SK-N-SH (cell line): ENCODE measurements around the gene MTTP. TPM values are rescaled to one million over a fixed set of nuclear protein-coding genes. Genes with fewer than 3 reads are reported as not detected.

ENCODE experiments used
- CTCF ChIA-PET: fragments of 300-600, 350-600 bp; formaldehyde crosslinking; extraction: SDS; loops from one replicate; lab custom pipeline; 2021; lab: Yijun Ruan, JAX
- POLR2A ChIA-PET: fragments of 350-600 bp; sonication (Branson Sonifier 250); formaldehyde crosslinking; extraction: SDS; loops from one replicate; lab custom pipeline; 2020; ENCODE audit warnings: antibody characterized with exemption, inconsistent platforms; lab: Yijun Ruan, JAX
- DNase-seq: peaks from one replicate; pipeline ENCODE4 v3.0.0; 2012
- H2AFZ ChIP-seq: fragments of 200-600 bp; sonication (generic); 2 replicates; pipeline ENCODE4 v1.8.1; 2016; ENCODE audit warnings: antibody characterized with exemption, mild to moderate bottlenecking, low read depth
- H3F3A ChIP-seq: fragments of 200-600 bp; sonication (generic); replicated peaks from 2 replicates; pipeline ENCODE3; 2016; ENCODE audit warnings: antibody characterized with exemption, mild to moderate bottlenecking; ENCODE audit not compliant: insufficient read depth
- H3K27ac ChIP-seq, 2 experiments: fragments of 200-500 bp in 1 of 2; fragments of 200-600 bp in 1 of 2; sonication (Bioruptor generic) in 1 of 2; sonication (generic), shearing (Covaris generic) in 1 of 2; 2 replicates each; pipeline versions ENCODE4 v1.5.1 to v1.6.1; 2014 to 2016; ENCODE audit warnings: low read depth in 2 of 2, inconsistent platforms in 1 of 2, low read length in 1 of 2, mild to moderate bottlenecking in 1 of 2, mixed read lengths in 1 of 2
- H3K27me3 ChIP-seq: fragments of 200-600 bp; sonication (generic), shearing (Covaris generic); 2 replicates; pipeline ENCODE4 v1.6.1; 2016; ENCODE audit warnings: mixed run types; ENCODE audit not compliant: insufficient read depth
- H3K36me3 ChIP-seq, 2 experiments: fragments of 200-500 bp in 1 of 2; fragments of 200-600 bp in 1 of 2; sonication (Bioruptor generic) in 1 of 2; sonication (generic) in 1 of 2; replicated peaks in 1 of 2; 2 replicates each; pipeline versions ENCODE3 to v1.5.1; 2014 to 2016; ENCODE audit warnings: low read length in 1 of 2, mild to moderate bottlenecking in 1 of 2; ENCODE audit not compliant: insufficient read depth in 2 of 2, control insufficient read depth in 1 of 2
- H3K4me1 ChIP-seq, 2 experiments: fragments of 200-500 bp in 1 of 2; fragments of 200-600 bp in 1 of 2; sonication (Bioruptor generic) in 1 of 2; sonication (generic), shearing (Covaris generic) in 1 of 2; 2 replicates each; pipeline versions ENCODE4 v1.5.1 to v1.6.1; 2014 to 2016; ENCODE audit warnings: low read depth in 1 of 2, low read length in 1 of 2, mixed run types in 1 of 2; ENCODE audit not compliant: insufficient read depth in 2 of 2, control insufficient read depth in 1 of 2
- H3K4me2 ChIP-seq: fragments of 200-600 bp; sonication (generic), shearing (Covaris generic); 2 replicates; pipeline ENCODE4 v1.6.1; 2017; ENCODE audit warnings: mixed run types
- H3K4me3 ChIP-seq, 2 experiments: fragments of 200-500 bp in 1 of 2; fragments of 200-600 bp in 1 of 2; sonication (Bioruptor generic) in 1 of 2; sonication (generic), shearing (Covaris generic) in 1 of 2; 2 replicates each; pipeline versions ENCODE4 v1.5.1 to v1.8.1; 2014 to 2016; ENCODE audit warnings: low read depth in 2 of 2, inconsistent platforms in 1 of 2, low read length in 1 of 2, mild to moderate bottlenecking in 1 of 2, mixed read lengths in 1 of 2, moderate library complexity in 1 of 2
- H3K79me2 ChIP-seq: fragments of 200-600 bp; sonication (generic); 2 replicates; pipeline ENCODE4 v1.8.1; 2017; ENCODE audit warnings: mild to moderate bottlenecking; ENCODE audit not compliant: insufficient read depth
- H3K9ac ChIP-seq: fragments of 200-600 bp; sonication (generic); 2 replicates; pipeline ENCODE4 v1.6.1; 2017; ENCODE audit warnings: mixed run types
- H3K9me2 ChIP-seq: fragments of 200-600 bp; sonication (generic); 2 replicates; pipeline ENCODE4 v1.6.1; 2017; ENCODE audit warnings: mixed run types
- H3K9me3 ChIP-seq: fragments of 200-600 bp; sonication (generic); 2 replicates; pipeline ENCODE4 v1.6.1; 2017; ENCODE audit warnings: mixed run types, mild to moderate bottlenecking, moderate library complexity
- H4K20me1 ChIP-seq: fragments of 200-600 bp; sonication (generic); 2 replicates; pipeline ENCODE4 v1.6.1; 2017; ENCODE audit warnings: mild to moderate bottlenecking, mixed run types; ENCODE audit not compliant: insufficient read depth
- CTCF ChIP-seq: fragments of 200-600 bp; sonication (generic); IDR thresholded peaks from 2 replicates; pipeline ENCODE4 v1.6.1; 2017; ENCODE audit warnings: antibody characterized with exemption, mild to moderate bottlenecking, moderate library complexity
- ELF1 ChIP-seq: IDR thresholded peaks from 2 replicates; pipeline ENCODE4 v1.4.0; 2012
- EZH2phosphoT487 ChIP-seq: fragments of 200-600 bp; sonication (generic); IDR thresholded peaks from 2 replicates; pipeline ENCODE4 v1.6.1; 2017; ENCODE audit warnings: low read depth, mixed run types, mild to moderate bottlenecking, antibody characterized with exemption, moderate library complexity, borderline replicate concordance
- FOXM1 ChIP-seq: IDR thresholded peaks from 2 replicates; pipeline ENCODE4 v1.4.0; 2012; ENCODE audit warnings: low read depth, mild to moderate bottlenecking
- GATA2 ChIP-seq: sonication (generic); formaldehyde crosslinking; IDR thresholded peaks from 2 replicates; pipeline ENCODE4 v1.5.0; 2020; ENCODE audit warnings: mild to moderate bottlenecking, missing genetic modification reagents
- MAX ChIP-seq: IDR thresholded peaks from 2 replicates; pipeline ENCODE4 v1.4.0; 2012; ENCODE audit warnings: low read depth
- MEF2A ChIP-seq: IDR thresholded peaks from 2 replicates; pipeline ENCODE4 v1.4.0; 2012; ENCODE audit warnings: low read depth, borderline replicate concordance
- PBX3 ChIP-seq: IDR thresholded peaks from 2 replicates; pipeline ENCODE4; 2012
- POLR2AphosphoS5 ChIP-seq: IDR thresholded peaks from 2 replicates; pipeline ENCODE4 v1.6.1; 2012; ENCODE audit warnings: low read depth, low read length
- RCOR1 ChIP-seq: fragments of 150-350 bp; IDR thresholded peaks from 2 replicates; pipeline ENCODE4 v1.6.1; 2017; ENCODE audit warnings: antibody characterized with exemption, low read length
- RFX5 ChIP-seq: IDR thresholded peaks from 2 replicates; pipeline ENCODE4 v1.6.1; 2012; ENCODE audit warnings: mild to moderate bottlenecking, improper control_type of control experiment, low read length
- RXRA ChIP-seq: IDR thresholded peaks from 2 replicates; pipeline ENCODE4 v1.4.0; 2012; ENCODE audit warnings: low read depth, mild to moderate bottlenecking, borderline replicate concordance
- SMC3 ChIP-seq: IDR thresholded peaks from 2 replicates; pipeline ENCODE4 v1.6.1; 2012; ENCODE audit warnings: low read depth, low read length, improper control_type of control experiment
- TAF1 ChIP-seq: IDR thresholded peaks from 2 replicates; pipeline ENCODE4 v1.6.1; 2012; ENCODE audit warnings: low read depth, mild to moderate bottlenecking, low read length, moderate library complexity, borderline replicate concordance
- TCF12 ChIP-seq: IDR thresholded peaks from 2 replicates; pipeline ENCODE4 v1.4.0; 2012
- USF1 ChIP-seq: IDR thresholded peaks from 2 replicates; pipeline ENCODE4 v1.4.0; 2012; ENCODE audit warnings: low read depth, borderline replicate concordance
- USF2 ChIP-seq: fragments of 150-350 bp; IDR thresholded peaks from 2 replicates; pipeline ENCODE4 v1.6.1; 2017; ENCODE audit warnings: antibody characterized with exemption, low read length, low read depth, borderline replicate concordance
- YY1 ChIP-seq: IDR thresholded peaks from 2 replicates; pipeline ENCODE4 v1.4.0; 2012; ENCODE audit warnings: low read depth, mild to moderate bottlenecking
- ZBTB33 ChIP-seq: IDR thresholded peaks from 2 replicates; pipeline ENCODE4 v1.4.0; 2012; ENCODE audit warnings: low read depth, borderline replicate concordance
- WGBS: methylation state at CpG from one replicate; pipeline ENCODE4 v1.1.6; 2017; ENCODE audit warnings: low lambda C conversion rate; 5-methylcytosine and 5-hydroxymethylcytosine counted together
- polyA plus RNA-seq, 3 experiments: library from polyadenylated mRNA; depleted of rRNA; stranded (reverse); fragments of >200 nt; gene quantifications; 2 replicates each; pipeline ENCODE4 v1.2.3, GENCODE V29; 2012

Gene MTTP
- polyA plus RNA-seq, 1 of the 3 experiments (the other 2 are of a cell fraction) = not detected

- Histone ChIP-seq H3K9me3 (no peaks in the 10 kb centered on the region), H3K4me1 (no peaks in the 10 kb centered on the region), H3K4me3 (no peak overlapping the region)
- DNase-seq = no peak
- TF ChIP-seq RXRA = no peak
- no peak for TF ChIP-seq CTCF
- TF ChIP-seq TAF1 = no peak
- TF ChIP-seq USF2 = no peak
- TF ChIP-seq TCF12 = no peak
- no peak for TF ChIP-seq USF1
- TF ChIP-seq ELF1 = no peak
- TF ChIP-seq EZH2phosphoT487 = no peak
- no peak for TF ChIP-seq MAX
- TF ChIP-seq YY1 = no peak
- TF ChIP-seq SMC3 = no peak
- TF ChIP-seq, all 33 proteins: peak for 0
- WGBS = 14% methylated on average over 1 of the region's 1 CpG
- Histone ChIP-seq H3K9me2 (no peaks in the 10 kb centered on the region), H3K27me3 (no peaks in the 10 kb centered on the region), H3K9ac (no peak overlapping the region), H3K36me3 (no peaks in the 10 kb centered on the region), H3K27ac (no peak overlapping the region), H3K79me2 (no peaks in the 10 kb centered on the region), H4K20me1 (no peaks in the 10 kb centered on the region), H3K4me2 (no peak overlapping the region), H3F3A (no peaks in the 10 kb centered on the region), H2AFZ (no peak overlapping the region)
- CTCF ChIA-PET = interaction anchor here (0.9 to 1.7 kb wide), 2 partner anchors 13 to 235 kb away, joined by 4 to 5 read pairs; no protein-coding TSS in a partner anchor
- POLR2A ChIA-PET = no interaction called here
Measured at GRCh38 chr4:99573735-99574368, 772 bp upstream of the MTTP start.

- Histone ChIP-seq H3K4me1 (no peaks in the 10 kb centered on the region), H3K27me3 (no peaks in the 10 kb centered on the region; the same call in 1 of the 2 replicates), H4K20me1 (no peaks in the 10 kb centered on the region), H3K9me3 (no peaks in the 10 kb centered on the region), H3K9ac (no peak overlapping the region), H3K4me3 (no peak overlapping the region), H3F3A (no peaks in the 10 kb centered on the region), H3K4me2 (no peak overlapping the region), H2AFZ (no peak overlapping the region), H3K27ac (no peak overlapping the region), H3K36me3 (no peaks in the 10 kb centered on the region), H3K9me2 (no peaks in the 10 kb centered on the region), H3K79me2 (no peaks in the 10 kb centered on the region)
- ChIA-PET POLR2A (no interaction called here), CTCF (no interaction called here)
- no peak for DNase-seq
- WGBS = 41% methylated on average over 2 of the region's 2 CpGs
- TF ChIP-seq RCOR1 (no peak), YY1 (no peak), FOXM1 (no peak), RFX5 (no peak), USF2 (no peak), ZBTB33 (no peak), GATA2 (CRISPR knock-in tag) (no peak), SMC3 (no peak), PBX3 (no peak), POLR2AphosphoS5 (no peak), MEF2A (no peak)
Measured at GRCh38 chr4:99578714-99579113, 4.1 kb downstream of the MTTP start.
